GM19099 (cell line): ENCODE measurements around the gene PCSK6.

Source experiments
- POLR2A ChIP-seq: IDR thresholded peaks from 3 replicates; pipeline ENCODE4 v1.6.1; 2011; ENCODE audit warnings: low read depth; ENCODE audit not compliant: insufficient read length; ENCODE audit errors: extremely low read depth

The PCSK6 gene

GRCh38 chr15:101469520-101470288 lies 19.8 kb downstream of the PCSK6 start:
- no peak for TF ChIP-seq POLR2A

- no peak for TF ChIP-seq POLR2A
Measured at GRCh38 chr15:101466188-101466587, 23.3 kb downstream of the PCSK6 start.

GRCh38 chr15:101464999-101465669 lies 24.4 kb downstream of the PCSK6 start:
- TF ChIP-seq POLR2A, result no peak

GRCh38 chr15:101464256-101464998 lies 25.1 kb downstream of the PCSK6 start:
- TF ChIP-seq POLR2A, result no peak

- TF ChIP-seq POLR2A, result no peak
Measured at GRCh38 chr15:101463270-101463669, 26.2 kb downstream of the PCSK6 start.

GRCh38 chr15:101461097-101461496 lies 28.4 kb downstream of the PCSK6 start:
- TF ChIP-seq POLR2A, result no peak

GRCh38 chr15:101459579-101460300 lies 29.8 kb downstream of the PCSK6 start:
- TF ChIP-seq POLR2A, result no peak

GRCh38 chr15:101458908-101459578 lies 30.5 kb downstream of the PCSK6 start:
- no peak for TF ChIP-seq POLR2A

- TF ChIP-seq POLR2A, result no peak
Measured at GRCh38 chr15:101458158-101458900, 31.2 kb downstream of the PCSK6 start.

- no peak for TF ChIP-seq POLR2A
Measured at GRCh38 chr15:101457696-101458095, 31.8 kb downstream of the PCSK6 start.

- TF ChIP-seq POLR2A, result no peak
Measured at GRCh38 chr15:101456057-101456739, 33.3 kb downstream of the PCSK6 start.

GRCh38 chr15:101455291-101456025 lies 34.0 kb downstream of the PCSK6 start:
- no peak for TF ChIP-seq POLR2A

- TF ChIP-seq POLR2A, result no peak
Measured at GRCh38 chr15:101454365-101454764, 35.1 kb downstream of the PCSK6 start.
